HG02884 (cell line): Measurements from ENCODE around the gene CCDC187.

Experiments
- ATAC-seq: cut with Tn5 transposase; IDR thresholded peaks from one replicate; pipeline ENCODE4 v1.9.1; 2021; ENCODE audit warnings: mild to moderate bottlenecking, moderate library complexity; ENCODE audit not compliant: unreplicated experiment

CCDC187 gene

DNA sequence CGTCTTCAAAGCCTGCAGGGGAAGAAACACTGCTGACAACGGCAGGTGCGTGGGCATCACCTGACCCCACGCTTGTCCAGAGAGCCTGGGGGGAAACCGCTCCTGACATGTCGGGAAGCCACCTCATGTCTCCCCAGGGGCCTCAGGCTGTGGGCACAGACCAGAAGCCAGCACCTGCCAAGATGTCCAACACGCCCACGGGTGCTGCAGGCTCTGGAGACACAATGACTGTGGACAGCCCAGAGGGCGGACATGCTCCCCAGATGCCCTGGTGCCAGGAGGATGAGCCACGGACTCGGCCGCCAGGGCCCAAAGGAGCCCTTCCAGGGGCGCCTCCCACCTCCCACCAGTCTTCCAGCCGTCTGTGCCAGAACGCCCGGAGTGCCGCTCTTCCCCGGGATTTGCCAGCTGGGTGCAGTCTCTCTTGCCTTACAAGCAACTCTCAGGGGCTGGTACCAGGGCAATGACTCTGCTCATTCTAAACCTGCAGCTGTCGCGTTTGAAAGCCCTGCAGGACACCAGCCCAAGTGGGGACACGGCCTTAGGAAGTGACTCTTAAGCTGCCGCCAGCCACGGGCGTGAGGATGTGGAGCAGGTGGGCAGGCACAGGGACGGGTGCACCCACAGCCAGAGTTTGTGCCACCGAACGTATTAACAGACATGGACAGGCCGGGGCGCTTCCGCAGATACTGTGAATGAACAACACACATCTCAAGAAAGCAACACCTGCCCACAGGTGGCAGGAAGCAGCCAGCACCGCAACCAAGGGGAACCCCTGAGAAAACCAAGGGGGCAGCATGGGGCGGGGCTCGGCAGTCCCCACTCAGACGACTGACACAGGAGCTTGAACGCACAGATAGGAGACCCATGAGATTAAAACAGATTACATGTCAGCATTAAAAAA, 92.2 kb downstream of the CCDC187 start:
- no peak for ATAC-seq

- ATAC-seq, result no peak
Measured at GRCh38 chr9:136211006-136211405, 92.9 kb downstream of the CCDC187 start.

- ATAC-seq, result no peak
Measured at GRCh38 chr9:136210276-136210675, 93.6 kb downstream of the CCDC187 start.

DNA sequence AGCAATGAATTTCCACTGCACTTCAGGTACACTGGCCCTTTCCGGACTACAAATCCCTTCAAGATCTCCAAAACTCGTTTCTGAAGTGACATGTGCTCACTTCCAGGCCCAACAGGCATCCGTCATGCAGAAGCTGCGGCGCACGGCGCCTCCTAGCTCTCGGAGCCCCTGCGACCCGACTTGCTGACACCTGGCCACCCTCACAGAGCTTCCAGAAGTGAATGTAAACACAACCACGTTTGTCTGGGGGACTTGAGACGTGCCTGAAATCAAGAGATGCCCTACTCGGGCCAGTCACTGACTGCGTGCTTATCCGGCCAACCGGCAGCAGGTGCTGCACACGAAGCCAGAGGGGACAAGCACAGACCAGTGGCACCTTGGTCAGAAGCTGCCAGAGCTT, 94.1 kb downstream of the CCDC187 start:
- ATAC-seq, result no peak

DNA sequence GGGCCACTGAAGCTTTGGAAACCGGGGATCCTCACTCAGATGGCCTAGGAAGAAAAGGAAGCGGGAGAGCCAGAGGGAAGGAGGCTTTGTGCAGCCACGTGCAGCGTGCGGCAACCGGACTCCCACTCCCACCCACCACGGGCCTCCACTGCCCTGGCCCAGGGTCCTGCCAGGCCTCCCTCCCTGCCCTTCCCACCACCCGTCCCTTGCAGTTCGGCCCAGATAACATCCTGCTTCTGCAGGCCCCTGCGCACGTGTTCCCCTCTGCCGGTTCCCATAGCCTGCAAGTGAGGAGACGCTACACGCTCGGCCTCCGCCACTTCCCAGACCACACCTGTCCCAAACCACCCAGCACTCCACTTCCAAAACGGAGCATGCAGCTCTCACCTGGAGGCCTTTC, 94.7 kb downstream of the CCDC187 start:
- no peak for ATAC-seq

GRCh38 chr9:136208675-136209074, 95.2 kb downstream of the CCDC187 start:
- ATAC-seq, result no peak

DNA sequence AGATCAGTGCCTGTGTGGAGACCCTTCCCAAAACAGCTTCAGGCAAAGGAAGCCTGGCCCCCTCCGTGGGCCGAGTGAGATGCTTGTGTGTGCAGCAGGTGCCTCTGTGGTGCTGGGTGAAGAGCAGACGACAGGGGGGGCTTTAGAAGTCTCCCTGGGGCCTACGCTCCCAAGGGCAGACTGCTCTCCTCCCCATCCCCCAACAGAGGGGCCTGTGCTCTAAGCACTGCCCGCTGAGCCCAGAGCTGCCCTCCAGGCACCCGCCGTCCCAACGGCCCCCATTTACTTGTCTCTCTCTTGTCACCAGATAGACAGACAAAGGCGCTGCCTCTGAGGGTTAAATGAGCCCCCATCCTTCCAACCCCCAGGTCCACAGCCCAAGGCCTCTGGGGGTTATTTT, 96.3 kb downstream of the CCDC187 start:
- no peak for ATAC-seq

- no peak for ATAC-seq
Measured at GRCh38 chr9:136206602-136207275, 97.2 kb downstream of the CCDC187 start.

DNA sequence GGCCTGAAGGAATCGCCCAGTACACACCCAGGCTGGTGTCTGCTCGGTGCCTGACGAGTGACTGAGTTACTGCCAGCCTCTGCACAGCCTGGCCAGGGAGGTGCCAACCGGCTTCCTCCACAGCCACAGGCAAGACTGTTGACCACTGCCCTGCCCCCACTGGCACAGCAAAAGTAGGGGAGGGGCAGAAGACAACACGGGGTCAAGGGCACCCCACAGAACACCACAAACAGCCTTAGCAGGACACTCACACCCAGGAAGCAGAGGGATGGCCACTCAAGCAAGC, 98.2 kb downstream of the CCDC187 start:
- ATAC-seq, result no peak

DNA sequence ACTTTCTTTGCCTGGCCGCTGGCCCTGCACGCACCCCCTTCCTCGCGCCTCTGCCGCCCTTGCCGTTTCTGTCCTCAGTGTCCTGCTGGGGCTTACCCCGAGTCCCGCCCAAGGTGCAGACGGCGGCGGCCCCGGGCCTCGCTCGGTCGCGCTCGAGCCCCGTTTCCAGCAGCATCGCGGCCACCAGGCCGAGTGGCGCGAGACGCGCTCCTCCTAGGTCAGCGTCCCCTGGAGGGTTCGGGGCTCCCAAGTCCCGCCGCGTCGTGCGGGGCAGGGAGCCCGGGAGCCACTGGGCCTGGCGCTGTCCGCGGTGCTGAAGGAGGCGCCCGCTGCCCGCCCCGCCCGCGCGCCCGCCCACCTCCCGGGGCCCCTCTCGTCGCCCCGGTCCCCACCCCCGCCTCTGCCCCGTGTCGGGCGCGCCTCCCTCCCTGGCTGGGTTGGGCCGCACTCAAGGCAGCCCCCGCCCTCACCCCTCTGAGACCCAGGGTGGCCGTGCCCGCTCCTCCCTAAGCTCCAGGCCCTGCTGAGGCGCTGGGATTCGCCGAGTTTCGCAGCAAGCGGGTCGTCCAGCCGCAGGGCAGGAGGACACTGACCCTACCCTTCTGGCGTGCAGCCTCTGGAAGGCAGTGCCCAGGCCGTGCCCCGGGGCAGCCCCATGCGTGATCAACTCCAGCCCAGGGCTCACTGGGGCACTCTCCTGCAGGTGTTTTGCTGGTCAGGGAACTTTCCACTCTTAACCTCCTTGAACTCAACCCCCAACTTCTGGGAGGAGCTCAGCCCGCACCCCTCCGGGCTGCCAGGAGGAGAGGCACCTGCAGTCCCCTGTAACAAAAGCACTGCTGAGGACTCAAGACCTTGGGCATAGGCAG, 98.8 kb downstream of the CCDC187 start, which contains the start of gene LHX3:
Gene LHX3, minus strand, starts transcription at position 291 of the 869 bp plus-strand sequence. Its CDS starts 116 bp downstream, at position 175.
- no peak for ATAC-seq

GRCh38 chr9:136204145-136204805, 99.6 kb downstream of the CCDC187 start:
- no peak for ATAC-seq

DNA sequence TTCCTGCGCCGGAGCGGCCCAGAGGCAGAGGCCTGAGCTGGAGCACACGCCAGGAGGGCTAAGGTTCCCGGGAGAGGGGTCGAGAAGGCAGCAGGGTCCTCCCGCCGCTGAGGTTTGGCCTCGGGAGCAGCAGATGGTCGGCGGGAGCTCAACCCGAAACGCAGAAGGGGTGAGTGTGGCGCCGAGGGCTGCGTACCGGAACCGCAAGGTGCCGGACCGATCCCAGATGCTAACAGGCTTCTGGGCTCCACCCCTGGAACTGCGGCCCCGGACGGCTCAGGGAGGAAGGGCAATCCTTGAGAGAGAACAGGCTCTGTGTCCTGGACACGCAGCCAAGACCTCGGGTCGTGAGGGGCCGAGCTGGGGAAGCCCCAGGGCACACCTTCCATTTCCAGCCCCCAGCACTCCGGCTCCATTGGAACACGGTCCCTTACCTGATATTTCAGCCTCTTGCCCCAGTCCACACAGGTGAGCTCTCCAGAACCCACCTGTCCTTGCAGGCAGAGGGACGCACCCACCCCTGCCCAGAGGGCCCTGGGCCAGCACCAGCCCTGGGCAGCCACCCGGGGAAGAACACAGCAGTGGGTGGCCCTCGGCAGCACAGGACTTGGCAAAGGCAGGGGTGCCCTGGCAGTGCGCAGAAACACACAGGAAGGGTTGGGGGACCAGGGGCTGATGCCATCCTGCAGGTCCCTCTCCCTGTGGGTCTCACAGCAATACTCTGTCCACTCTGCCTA, 100.3 kb downstream of the CCDC187 start:
- ATAC-seq, result no peak

GRCh38 chr9:136202454-136203407, 101.2 kb downstream of the CCDC187 start:
- ATAC-seq, result no peak

GRCh38 chr9:136201609-136202453, 102.1 kb downstream of the CCDC187 start:
- no peak for ATAC-seq

DNA sequence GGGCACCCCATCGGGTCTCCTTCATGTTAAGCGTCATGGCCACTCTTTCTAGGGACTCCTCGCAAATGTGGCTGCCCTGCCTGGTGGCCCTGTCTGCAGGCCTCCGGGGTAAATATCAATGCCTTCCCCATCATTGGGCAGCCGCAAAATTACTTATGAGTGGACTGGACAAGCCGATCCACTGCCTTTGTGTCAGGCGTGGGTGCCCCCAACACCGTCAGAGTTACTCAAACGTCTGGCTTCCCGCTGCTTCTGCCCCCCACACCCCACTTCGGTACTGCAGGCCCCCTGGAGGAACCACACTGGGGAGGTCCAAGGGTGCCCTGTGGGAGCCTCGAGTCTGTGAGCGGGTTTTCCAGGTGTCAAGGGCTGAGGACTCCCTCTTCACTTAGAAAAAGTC, 102.7 kb downstream of the CCDC187 start:
- no peak for ATAC-seq

GRCh38 chr9:136200424-136200823, 103.5 kb downstream of the CCDC187 start:
- no peak for ATAC-seq
